Colon (tissue), 2 donors: ENCODE results near the gene DET1.
"Not testable (repeated sequence)": the region's sequence is repeated elsewhere in the genome, so short reads cannot be mapped to it uniquely, and the experiment has no call there.

ENCODE experiments used
- FAIRE-seq: peaks from 2 replicates; lab custom pipeline; 2012; peaks lifted over from hg19 to GRCh38; lab: Jason Lieb, UNC
- donor health status: control.
- donor health status: control.

DET1 gene

GRCh38 chr15:88493844-88494243, 52.6 kb downstream of the DET1 start:
- FAIRE-seq: no peak

GRCh38 chr15:88491158-88491557, 55.3 kb downstream of the DET1 start:
- no peak for FAIRE-seq

DNA sequence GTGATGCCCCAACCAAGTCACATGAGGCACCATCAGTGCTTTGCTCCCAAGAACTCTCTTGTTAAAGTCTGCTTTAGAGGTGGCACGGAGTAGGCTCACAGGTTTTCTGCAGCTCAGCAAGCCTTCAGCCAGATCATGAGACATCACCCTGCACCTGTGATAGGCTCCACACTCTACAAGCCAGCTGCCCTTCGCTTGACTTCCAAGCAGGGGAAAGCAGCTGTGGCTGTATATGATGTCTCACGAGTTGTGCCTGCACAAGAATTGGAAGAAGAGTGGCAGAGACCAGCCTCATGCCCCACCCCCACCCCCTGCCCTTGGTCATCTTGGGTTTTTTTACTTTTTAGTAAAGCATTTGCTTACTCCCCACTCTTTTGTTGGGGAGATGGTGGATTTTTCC, 56.4 kb downstream of the DET1 start:
- no peak for FAIRE-seq

GRCh38 chr15:88489321-88489720, 57.2 kb downstream of the DET1 start:
- FAIRE-seq: no peak

- no peak for FAIRE-seq
Observed at GRCh38 chr15:88487796-88488523, 58.5 kb downstream of the DET1 start.

DNA sequence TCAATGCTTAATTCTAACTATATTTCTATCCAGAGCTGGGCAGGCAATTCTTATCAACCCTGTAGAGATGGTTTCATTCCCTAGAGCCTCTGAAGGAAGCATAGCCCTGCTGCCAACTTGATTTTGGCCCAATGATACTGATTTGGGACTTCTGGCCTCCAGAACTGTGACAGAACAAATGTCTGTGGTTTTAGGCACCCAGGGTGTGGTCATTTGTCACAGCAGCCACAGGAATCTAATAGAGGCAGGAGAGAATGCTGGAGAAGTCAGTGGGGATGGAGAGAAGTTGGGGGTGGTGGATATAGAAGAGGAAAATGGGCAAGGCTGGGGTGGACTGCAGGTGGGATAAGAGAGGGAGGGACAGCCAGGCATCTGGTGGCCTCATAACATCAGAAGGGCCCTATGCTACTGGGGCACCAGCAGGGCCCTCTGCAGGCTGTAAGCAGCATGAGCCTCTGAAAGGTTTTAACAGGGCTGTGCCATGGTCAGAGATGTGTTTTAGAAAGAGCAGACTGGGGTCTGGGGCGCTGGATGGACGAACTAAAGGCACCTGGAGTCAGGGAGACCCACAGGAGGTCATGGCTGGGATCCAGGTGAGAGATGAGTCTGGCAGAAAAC, 59.2 kb downstream of the DET1 start:
- FAIRE-seq: no peak

- no peak for FAIRE-seq
Observed at GRCh38 chr15:88484682-88485331, 61.7 kb downstream of the DET1 start.

- FAIRE-seq: no peak
Observed at GRCh38 chr15:88482263-88482662, 64.2 kb downstream of the DET1 start.

- no peak for FAIRE-seq
Observed at GRCh38 chr15:88480981-88481380, 65.5 kb downstream of the DET1 start.

DNA sequence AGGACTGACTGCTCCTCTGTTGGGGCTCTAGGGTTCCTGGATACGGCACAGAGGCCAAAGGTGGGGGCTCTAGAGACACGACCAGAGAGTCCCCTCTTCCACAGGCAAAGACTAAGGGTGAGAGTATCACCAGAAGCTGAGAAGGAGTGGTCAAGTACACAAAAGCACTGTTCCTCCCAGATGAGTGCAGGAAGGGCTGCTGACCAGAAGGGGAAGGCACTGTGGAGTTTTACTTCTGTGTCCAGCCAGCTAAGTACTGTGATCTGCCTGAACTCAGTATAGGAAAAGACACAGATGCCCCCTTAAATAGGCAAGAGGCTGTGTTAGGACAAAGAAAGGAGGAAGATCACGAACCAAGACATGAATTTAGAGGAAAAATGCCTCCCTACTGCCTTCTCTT, 67.3 kb downstream of the DET1 start:
- no peak for FAIRE-seq

- no peak for FAIRE-seq
Observed at GRCh38 chr15:88477904-88478303, 68.6 kb downstream of the DET1 start.

- FAIRE-seq: no peak
Observed at GRCh38 chr15:88477126-88477525, 69.4 kb downstream of the DET1 start.

GRCh38 chr15:88476635-88477060, 69.8 kb downstream of the DET1 start:
- FAIRE-seq: no peak

DNA sequence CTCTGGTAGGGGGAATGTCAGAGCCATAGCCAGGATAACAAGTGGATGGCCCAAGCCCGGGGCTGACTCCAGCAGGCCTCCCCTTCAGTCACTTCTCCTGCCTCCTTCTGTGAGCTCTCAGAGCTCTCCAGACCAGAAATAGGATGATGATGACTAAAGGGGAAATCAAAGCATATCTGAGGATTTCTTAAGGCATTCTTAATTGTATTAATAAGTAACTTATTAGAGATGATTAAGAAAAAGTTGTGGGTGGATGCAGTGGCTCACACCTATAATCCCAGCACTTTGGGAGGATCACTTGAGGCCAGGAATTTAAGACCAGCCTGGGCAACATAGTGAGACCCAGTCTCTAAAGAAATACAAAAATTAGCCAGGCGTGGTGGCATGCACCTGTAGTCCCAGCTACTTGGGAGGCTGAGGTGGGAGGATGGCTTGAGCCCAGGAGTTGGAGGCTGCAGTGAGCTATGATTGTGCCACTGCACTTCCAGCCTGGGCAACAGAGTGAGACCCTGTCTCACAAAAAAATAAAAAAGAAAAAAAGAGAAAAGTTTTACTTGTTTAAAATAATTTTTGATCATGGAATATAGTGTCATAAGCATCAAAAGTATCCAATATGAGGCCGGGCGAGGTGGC, 72.7 kb downstream of the DET1 start:
- FAIRE-seq: not testable (repeated sequence)

GRCh38 chr15:88472225-88472624, 74.3 kb downstream of the DET1 start:
- no peak for FAIRE-seq

DNA sequence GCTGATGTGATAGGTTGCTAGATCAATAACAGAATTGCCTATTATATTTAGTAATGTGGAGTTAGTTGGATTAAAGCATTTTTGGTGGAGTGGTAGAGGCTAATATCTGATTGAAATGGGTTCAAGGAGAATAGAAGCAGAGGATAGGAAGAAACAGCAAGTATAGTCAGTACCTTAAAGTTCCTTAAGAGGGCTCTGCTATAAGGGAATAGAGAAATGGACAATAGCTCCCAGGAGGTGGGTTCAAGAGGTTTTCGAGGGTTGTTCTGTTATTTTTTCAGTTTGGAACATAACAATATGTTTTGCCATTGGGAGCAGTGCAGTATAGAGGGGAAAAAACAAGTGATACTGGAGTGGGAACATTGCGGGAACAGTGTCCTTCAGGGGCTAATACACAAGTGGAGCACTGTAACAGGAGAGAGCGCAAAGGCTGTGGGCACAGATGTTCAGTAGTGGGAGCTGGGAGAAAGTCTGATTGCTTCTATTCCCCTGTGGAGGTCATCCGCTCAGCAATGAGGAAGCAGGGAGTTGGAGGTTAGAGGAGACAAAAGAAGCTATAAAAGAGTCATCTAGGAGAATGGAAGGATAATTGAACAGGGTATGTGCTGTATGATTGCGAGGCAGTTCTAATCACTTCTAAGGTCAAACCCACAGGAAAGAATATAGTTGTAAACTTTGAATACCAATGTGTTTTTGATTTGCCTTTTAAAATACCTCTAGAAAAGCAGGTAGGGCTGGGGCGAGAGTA, 75.7 kb downstream of the DET1 start:
- FAIRE-seq: no peak

DNA sequence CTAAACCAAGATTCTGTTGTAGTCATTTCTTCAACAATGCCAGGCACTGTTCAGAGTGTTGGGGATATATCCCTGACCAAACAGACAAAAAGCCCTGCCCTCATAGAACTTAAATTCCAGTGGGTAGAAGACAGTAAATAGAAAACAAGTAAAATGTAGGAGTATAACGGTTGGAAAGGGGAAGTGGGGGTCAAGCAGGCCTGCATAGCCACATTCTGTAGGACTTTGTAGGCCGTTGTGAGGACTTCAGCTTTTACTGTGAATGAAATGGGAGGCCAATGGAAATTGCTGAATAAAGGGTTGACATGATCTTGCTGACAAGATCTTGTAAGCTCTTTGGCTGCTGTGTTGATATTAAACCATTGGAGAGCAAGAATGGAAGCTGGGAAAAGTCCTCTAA, 77.2 kb downstream of the DET1 start:
- FAIRE-seq: no peak

- not testable (repeated sequence) for FAIRE-seq
Observed at GRCh38 chr15:88468721-88469120, 77.8 kb downstream of the DET1 start.

DNA sequence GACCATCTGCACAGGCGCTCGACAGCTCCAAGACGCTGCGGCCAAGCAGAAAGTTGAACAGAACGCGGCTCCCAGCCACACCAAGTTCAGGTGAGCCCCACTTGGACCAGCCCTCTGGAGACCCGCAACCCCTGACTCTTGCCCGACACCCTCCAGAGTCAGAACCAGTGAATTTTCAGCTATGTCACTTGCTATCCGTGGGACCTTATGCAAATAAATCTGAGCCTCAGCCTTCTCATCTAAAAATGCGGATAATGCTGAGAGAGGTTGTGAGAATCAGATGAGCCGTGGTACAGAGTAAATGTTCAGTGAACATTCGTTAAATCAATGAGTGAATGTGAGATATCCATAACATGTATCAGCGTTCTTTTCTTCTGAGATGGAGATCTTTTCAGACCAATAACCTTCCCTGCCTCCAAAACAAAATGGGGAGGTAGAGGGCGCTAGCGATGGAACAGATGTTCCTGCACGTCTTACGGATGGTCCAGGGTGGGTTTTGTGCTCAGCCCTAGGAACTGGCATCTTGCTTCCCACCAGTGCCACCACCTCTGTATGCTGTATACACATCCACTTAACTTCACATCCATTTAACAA, 78.4 kb downstream of the DET1 start:
- no peak for FAIRE-seq

DNA sequence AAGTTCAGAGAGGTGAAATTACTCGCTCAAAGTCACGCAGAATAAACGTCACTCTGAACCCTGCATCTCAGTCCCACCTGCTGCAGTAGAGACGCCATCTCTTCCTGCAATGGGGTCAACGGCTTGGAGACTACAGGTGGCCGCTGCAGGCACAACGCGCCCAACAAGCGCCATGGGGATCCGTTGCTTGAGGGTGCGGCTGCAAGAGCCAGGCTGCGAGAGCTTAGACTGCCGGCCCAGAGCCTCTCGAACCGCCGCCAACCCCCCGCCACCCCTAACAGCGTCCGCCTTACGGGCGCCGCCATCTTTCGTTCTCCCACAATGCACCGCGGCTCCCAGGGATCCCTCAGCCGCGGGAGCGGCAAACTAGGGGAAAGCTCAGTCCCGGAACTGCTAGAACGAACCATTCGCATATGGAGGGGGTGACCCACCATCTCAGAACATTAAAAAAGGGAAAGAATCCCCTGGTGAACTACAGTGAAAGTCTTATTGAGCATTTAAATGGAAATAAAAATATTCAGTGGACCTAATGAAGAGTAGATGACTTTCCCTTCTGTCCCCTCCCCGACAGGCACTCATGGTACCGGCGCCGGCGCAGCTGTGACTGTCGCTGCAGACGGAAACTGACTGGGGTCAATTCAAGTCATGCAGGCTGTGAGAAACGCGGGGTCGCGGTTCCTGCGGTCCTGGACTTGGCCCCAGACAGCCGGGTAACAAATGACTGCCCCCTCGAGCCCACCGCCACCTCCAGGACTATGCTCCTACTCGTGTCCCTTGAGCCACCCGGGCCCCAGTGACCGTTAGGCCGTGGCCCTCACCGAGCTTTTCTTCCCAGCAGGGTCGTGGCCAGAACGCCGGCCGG, 79.2 kb downstream of the DET1 start, which contains the start of the genes MRPL46 and MRPS11:
Gene MRPL46 (minus strand): TSS at position 316 of the 862 bp plus-strand sequence. CDS start 11 bp downstream, at position 305.
Gene MRPS11 (plus strand): TSS at position 636 of the 862 bp plus-strand sequence. CDS start 10 bp downstream, at position 646.
- FAIRE-seq: no peak
